NCI-H1436 treated with DMSO at 0.1 percent for 48 hours (cell line): ENCODE measurements around the gene PHF3.
"Not testable (repeated sequence)": the region's sequence is repeated elsewhere in the genome, so short reads cannot be mapped to it uniquely, and the experiment has no call there.

Source experiments
- DNase-seq: peaks from one replicate; lab custom pipeline; 2025; lab: John Stamatoyannopoulos, UW

The PHF3 gene

DNA sequence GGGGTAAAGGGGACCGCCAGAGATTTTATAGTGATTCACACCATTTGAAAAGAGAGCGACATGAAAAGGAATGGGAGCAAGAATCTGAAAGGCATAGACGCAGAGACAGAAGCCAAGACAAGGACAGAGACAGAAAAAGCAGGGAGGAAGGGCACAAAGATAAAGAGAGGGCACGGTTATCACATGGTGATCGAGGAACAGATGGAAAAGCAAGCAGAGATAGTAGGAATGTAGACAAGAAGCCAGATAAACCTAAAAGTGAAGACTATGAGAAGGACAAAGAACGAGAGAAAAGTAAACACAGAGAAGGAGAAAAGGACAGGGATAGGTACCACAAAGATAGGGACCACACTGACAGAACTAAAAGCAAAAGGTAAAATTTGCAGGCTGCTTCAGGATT lies 77.7 kb downstream of the PHF3 start:
- DNase-seq = no peak

DNA sequence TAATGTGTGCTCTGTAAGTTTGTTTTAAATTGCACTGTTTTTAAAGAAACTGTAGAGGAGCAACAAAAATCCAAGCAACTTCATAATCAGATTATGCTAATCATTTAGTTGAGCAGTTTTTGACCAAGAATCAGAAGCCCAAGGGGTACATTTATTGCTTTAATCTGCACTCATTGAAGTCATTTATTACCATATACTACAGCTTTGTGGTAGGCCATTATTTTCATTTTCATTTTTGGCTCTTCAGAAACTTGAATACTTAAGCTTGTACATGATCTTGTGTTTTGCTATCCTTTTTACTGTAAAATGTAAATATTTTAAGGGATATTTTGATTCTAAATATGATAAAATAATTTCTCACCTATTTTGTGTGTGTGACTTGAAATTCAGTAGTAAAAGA lies 78.5 kb downstream of the PHF3 start:
- no peak for DNase-seq

DNA sequence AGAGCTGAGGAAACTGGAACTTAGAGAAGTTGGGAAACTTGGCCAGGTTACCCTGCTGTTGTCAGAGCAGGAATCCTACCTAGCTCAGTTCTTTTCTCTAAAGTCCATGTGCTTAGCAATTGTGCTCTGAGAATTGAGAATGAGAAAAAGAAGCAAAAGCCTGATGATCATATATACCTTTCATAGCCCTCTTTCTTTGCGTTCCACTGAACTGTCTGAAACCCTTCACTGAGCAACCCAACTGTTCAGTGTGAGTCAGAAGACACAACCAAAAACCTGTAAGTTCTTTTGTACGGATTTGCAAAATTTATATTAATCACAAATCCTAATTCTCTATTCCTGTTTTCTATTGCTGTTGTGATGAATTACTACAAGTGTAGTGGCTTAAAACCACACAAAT lies 80.6 kb downstream of the PHF3 start:
- no peak for DNase-seq

DNA sequence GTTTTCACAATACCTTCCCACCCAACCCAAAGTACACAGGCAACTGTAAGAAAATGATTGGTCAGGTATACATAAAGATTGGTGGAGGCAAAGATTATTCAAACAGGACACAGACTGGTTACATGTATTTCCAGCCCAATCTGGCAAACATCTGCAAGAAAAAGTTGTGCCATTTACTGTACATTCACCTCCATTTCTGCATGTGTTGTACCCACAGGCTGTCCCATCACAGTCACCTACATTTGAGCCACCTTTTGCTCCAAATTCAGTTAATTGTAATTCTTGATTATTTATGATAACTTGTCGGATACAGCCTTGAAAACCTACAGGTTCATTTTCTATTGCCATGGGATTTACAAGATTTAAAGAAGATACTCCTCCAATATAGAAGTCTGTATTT lies 85.6 kb downstream of the PHF3 start:
- DNase-seq = no peak

- DNase-seq = no peak
Measured at GRCh38 chr6:63724721-63725120, 89.1 kb downstream of the PHF3 start.

DNA sequence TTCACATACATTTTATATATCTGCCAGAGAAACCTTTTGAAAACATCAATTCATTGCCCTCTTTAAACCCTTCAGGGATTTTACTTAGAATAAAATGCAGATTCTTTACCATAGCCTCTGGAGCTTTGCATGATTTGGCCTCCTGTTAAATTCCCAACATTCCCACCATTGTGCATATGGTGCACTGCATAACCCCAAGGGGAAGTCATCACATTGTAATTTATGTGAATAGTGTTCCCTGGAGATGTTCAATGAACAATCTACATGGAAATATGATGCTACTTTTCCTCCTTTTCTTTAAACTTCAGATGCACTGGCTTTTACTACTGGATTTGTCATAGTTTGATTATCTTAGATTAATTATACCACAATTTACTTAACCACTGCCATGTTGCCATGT lies 94.7 kb downstream of the PHF3 start:
- DNase-seq = no peak

- DNase-seq = no peak
Measured at GRCh38 chr6:63731930-63732329, 96.3 kb downstream of the PHF3 start.

DNA sequence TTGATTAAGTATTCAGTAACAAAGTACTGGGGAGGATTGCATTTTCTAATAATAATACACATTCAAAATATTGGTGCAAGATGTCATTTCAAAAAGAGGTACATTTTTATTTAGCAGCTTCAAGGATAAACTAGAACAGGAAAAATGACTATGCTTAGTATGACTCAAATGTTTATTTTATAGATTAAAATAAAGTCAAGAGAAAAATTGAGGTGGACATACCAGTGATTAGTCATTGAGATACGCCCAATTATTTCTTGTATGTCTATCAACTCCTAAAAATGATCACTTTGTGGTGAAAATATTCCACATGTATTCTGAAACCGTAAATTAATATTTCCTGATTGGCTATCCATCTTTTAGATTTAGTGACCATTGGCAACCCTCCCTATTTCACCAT lies 96.7 kb downstream of the PHF3 start:
- DNase-seq = no peak

GRCh38 chr6:63734923-63735322 lies 99.3 kb downstream of the PHF3 start:
- no peak for DNase-seq

GRCh38 chr6:63738190-63738589 lies 102.6 kb downstream of the PHF3 start:
- not testable (repeated sequence) for DNase-seq

GRCh38 chr6:63739094-63739687 lies 103.6 kb downstream of the PHF3 start:
- DNase-seq = no peak

DNA sequence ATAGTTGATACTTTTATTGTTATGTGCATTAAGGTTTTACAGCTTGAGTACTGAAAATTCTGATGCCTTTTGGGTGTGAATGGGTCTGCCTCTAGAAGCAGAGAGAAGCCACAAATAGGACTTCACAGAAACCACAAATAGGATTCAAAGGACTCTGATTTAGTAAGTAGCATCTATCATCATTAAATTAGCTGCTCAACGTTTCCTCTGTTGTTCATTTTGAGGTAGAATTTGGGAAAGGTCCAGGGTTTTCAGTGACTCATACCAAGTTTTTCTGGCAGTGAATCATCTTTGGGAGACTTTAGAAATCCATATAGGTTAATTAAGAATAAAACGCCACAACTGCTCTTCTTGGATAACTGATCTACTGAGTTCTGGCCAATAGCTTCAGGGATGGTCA lies 105.1 kb downstream of the PHF3 start:
- no peak for DNase-seq

GRCh38 chr6:63742060-63742459 lies 106.5 kb downstream of the PHF3 start:
- no peak for DNase-seq

DNA sequence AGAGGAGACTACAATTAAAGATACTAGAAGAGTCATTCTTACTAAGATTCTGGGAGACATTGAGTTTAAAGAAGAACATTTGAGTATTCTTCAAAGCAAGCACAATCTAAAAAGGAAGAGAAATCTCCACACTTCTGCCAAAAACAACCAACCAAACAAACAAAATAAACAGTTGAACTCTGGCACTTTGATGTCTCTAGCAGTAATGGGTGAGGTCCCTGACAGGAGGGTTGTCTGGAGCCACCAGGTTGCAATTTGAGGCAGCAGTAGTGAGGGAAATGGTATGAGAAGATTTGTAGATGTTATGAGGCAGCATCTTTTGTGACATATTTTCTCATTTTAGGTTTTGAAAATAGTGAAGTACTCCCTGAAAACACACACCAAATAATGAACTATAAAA lies 108.1 kb downstream of the PHF3 start:
- DNase-seq = no peak

DNA sequence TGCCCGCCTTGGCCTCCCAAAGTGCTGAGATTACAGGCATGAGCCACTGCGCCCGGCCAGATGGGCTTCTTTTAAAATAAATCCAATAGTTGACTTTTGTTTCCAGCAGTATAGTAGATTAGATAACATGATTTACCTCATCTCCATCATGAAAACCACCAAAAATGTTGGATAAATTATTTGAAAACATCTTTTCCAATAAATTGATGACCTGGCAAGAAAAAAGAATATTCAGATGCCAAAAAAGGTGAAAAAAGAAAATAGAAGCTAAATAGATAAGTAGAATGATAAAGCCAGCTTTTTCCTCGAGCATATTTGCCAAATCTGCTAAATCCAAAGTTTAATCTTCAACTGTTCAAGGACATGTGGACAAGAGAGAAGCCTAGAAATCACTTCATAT lies 109.2 kb downstream of the PHF3 start:
- DNase-seq = no peak

- DNase-seq = no peak
Measured at GRCh38 chr6:63745784-63746183, 110.2 kb downstream of the PHF3 start.

DNA sequence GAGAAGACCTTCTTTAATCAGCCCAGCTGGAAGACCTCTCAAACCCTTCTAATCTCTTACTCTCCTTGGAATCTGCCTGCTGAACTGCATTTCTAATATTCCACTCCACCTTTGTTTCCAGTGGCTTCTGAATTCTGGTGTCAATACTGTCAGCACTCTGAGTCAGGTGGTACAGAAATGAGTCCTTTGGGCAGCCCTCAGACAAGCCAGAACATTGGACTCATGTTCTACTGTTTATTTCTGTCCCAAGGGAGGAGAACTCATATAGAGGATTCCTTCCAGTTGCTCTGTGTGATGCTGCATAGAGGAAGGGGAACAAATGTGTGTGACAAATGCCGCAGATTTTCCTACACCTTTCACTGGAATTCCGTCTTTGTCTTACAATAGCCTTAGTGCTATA lies 114.8 kb downstream of the PHF3 start:
- no peak for DNase-seq

DNA sequence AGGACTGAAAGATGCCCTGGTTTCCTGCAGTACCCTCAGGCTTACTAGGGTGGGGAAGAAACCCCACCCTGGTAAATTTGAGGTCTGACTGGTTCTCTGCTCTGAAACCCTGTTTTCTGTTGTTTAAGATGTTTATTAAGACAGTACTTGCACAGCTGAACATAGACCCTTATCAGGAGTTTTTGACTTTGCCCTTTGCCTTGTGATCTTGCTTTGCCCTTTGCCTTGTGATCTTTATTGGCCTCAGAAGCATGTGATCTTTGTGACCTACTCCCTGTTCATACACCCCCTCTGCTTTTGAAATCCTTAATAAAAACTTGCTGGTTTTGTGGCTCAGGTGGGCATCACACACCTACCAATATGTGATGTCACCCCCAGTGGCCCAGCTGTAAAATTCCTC lies 121.7 kb downstream of the PHF3 start:
- DNase-seq = not testable (repeated sequence)

GRCh38 chr6:63757826-63758225 lies 122.2 kb downstream of the PHF3 start:
- DNase-seq = no peak

- DNase-seq = no peak
Measured at GRCh38 chr6:63759605-63760105, 124.1 kb downstream of the PHF3 start.

GRCh38 chr6:63760199-63760598 lies 124.6 kb downstream of the PHF3 start:
- no peak for DNase-seq

- DNase-seq = no peak
Measured at GRCh38 chr6:63764318-63764916, 128.8 kb downstream of the PHF3 start.
